ENCODE results near the gene SLC38A9. TPM values are rescaled to one million over a fixed set of nuclear protein-coding genes. Genes with fewer than 3 reads are reported as not detected.

The SLC38A9 gene
- total RNA-seq, 4 donors from 2014 or later, result 19.5 to 44.2 (median 30.4) TPM

GRCh38 chr5:55708732-55709131 lies 3.4 kb downstream of the SLC38A9 start:
- intact Hi-C loops (cut with DNase I), result no loop called here
- H3K4me1 ChIP-seq, result peaks cover 5 to 7% of the 10 kb centered on the region in 2 donors
- no peak overlapping the region for H3K27ac ChIP-seq
- no peaks in the 10 kb centered on the region for H3K36me3 ChIP-seq
- DNase-seq, result no peak
- H3K9me3 ChIP-seq, result no peaks in the 10 kb centered on the region
- no peak for TF ChIP-seq CTCF (IDR thresholded peaks at IDR 0.05)
- no peak for TF ChIP-seq POLR2A (IDR thresholded peaks at IDR 0.05)
- no peak overlapping the region for H3K4me3 ChIP-seq (replicated peaks in 1 of 3)
- H3K27me3 ChIP-seq, result no peaks in the 10 kb centered on the region

- Histone ChIP-seq H3K4me1 (peaks cover 2 to 5% of the 10 kb centered on the region in 2 donors), H3K4me3 (replicated peaks in 1 of 3) (no peak overlapping the region), H3K9me3 (no peaks in the 10 kb centered on the region), H3K27ac (no peak overlapping the region), H3K36me3 (no peaks in the 10 kb centered on the region), H3K27me3 (no peaks in the 10 kb centered on the region)
- intact Hi-C loops (cut with DNase I), result no loop called here
- DNase-seq, result no peak
- TF ChIP-seq CTCF (IDR thresholded peaks at IDR 0.05), result no peak
- TF ChIP-seq POLR2A (IDR thresholded peaks at IDR 0.05), result no peak
Measured at GRCh38 chr5:55706230-55706629, 5.9 kb downstream of the SLC38A9 start.

- no peak for DNase-seq
- intact Hi-C loops (cut with DNase I), result no loop called here
- Histone ChIP-seq H3K4me1 (no peaks in the 10 kb centered on the region), H3K27me3 (no peaks in the 10 kb centered on the region), H3K36me3 (no peaks in the 10 kb centered on the region), H3K4me3 (replicated peaks in 1 of 3) (no peak overlapping the region), H3K27ac (no peak overlapping the region), H3K9me3 (no peaks in the 10 kb centered on the region)
- 46 to 54% methylated on average over 1 of the region's 1 CpG for WGBS, 2 donors
- TF ChIP-seq POLR2A (IDR thresholded peaks at IDR 0.05) (no peak), CTCF (IDR thresholded peaks at IDR 0.05) (no peak)
Measured at GRCh38 chr5:55702598-55703345, 9.4 kb downstream of the SLC38A9 start.

GRCh38 chr5:55701462-55702103 lies 10.5 kb downstream of the SLC38A9 start:
- H3K36me3 ChIP-seq, result no peaks in the 10 kb centered on the region
- 92 to 95% methylated on average over 3 of the region's 3 CpGs for WGBS, 2 donors
- intact Hi-C loops (cut with DNase I), result no loop called here
- no peaks in the 10 kb centered on the region for H3K4me1 ChIP-seq
- no peaks in the 10 kb centered on the region for H3K9me3 ChIP-seq
- no peak overlapping the region for H3K27ac ChIP-seq
- no peak overlapping the region for H3K4me3 ChIP-seq (replicated peaks in 1 of 3)
- no peak for DNase-seq
- H3K27me3 ChIP-seq, result no peaks in the 10 kb centered on the region
- TF ChIP-seq POLR2A (IDR thresholded peaks at IDR 0.05) (no peak), CTCF (IDR thresholded peaks at IDR 0.05) (no peak)

- intact Hi-C loops (cut with DNase I), result no loop called here
- Histone ChIP-seq H3K4me3 (replicated peaks in 1 of 3) (no peak overlapping the region), H3K9me3 (no peaks in the 10 kb centered on the region), H3K27me3 (no peaks in the 10 kb centered on the region), H3K36me3 (no peaks in the 10 kb centered on the region), H3K4me1 (no peaks in the 10 kb centered on the region), H3K27ac (no peak overlapping the region)
- 84 to 99% methylated on average over 2 of the region's 2 CpGs for WGBS, 2 donors
- TF ChIP-seq POLR2A (IDR thresholded peaks at IDR 0.05) (no peak), CTCF (IDR thresholded peaks at IDR 0.05) (no peak)
- no peak for DNase-seq
Measured at GRCh38 chr5:55700745-55701144, 11.4 kb downstream of the SLC38A9 start.
